ENCODE data around the gene SMIM41. TPM values are rescaled to one million over a fixed set of nuclear protein-coding genes. Genes with fewer than 3 reads are reported as not detected.

SMIM41 gene
- total RNA-seq, 1 donor from 2014 or later, result not detected

DNA sequence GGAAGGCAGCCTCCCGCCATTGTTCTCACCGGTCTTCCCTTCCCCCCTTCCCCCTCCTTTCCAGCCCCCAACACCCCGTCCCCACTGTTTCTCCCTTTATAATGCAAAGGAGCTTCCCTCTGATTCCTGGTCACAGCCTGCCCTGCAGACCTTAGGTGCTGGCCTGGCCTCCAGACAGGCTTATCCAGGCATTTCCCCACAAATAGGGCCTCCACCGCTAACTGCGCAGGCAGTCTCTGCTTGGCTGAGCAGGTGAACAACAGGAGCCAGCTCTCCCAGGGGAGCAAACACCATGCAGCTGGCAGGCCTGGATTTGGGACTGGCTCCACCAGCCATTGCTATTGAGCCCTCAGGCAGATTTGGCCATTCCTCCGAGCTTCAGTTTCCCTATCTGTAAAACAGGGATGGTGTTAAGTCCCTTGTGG lies 46.0 kb downstream of the SMIM41 start:
- no peak for DNase-seq (ENCODE audit: low read depth)
- no peak overlapping the region for H3K4me3 ChIP-seq (ENCODE audit: low read depth, low read length)
- TF ChIP-seq, protein P1, sequence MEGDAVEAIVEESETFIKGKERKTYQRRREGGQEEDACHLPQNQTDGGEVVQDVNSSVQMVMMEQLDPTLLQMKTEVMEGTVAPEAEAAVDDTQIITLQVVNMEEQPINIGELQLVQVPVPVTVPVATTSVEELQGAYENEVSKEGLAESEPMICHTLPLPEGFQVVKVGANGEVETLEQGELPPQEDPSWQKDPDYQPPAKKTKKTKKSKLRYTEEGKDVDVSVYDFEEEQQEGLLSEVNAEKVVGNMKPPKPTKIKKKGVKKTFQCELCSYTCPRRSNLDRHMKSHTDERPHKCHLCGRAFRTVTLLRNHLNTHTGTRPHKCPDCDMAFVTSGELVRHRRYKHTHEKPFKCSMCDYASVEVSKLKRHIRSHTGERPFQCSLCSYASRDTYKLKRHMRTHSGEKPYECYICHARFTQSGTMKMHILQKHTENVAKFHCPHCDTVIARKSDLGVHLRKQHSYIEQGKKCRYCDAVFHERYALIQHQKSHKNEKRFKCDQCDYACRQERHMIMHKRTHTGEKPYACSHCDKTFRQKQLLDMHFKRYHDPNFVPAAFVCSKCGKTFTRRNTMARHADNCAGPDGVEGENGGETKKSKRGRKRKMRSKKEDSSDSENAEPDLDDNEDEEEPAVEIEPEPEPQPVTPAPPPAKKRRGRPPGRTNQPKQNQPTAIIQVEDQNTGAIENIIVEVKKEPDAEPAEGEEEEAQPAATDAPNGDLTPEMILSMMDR (conservative IDR thresholded peaks at IDR 0.05; ENCODE audit: low read depth, low read length), result no peak

DNA sequence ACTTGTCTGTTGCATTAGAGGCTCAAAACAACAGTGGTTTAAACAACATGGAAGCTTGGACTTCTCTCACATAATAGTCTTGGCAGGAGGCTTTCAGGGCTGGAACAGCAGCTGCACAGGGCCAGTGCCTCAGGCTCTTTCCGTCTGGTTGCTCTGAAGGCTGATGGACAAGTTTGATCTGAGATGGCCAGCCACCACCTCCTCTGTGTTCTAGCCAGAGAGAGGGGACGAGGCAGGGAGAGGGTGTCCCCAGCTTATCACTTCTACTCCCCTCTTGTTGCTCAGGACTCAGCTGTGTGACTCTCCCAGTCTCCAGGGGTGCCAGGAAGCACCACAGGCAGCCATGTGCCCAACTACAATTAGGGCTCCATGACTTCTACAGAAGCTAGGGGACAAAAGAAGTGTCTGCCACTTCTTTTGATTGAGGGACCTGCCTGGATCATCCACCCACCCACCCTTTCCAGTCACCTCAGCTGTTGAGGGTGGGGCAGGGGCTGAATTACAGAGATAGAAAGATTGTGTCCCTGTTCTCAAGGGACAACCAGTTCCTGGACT lies 46.6 kb downstream of the SMIM41 start:
- no peak for DNase-seq (ENCODE audit: low read depth)
- no peak overlapping the region for H3K4me3 ChIP-seq (ENCODE audit: low read depth, low read length)
- TF ChIP-seq, protein P1 (conservative IDR thresholded peaks at IDR 0.05; ENCODE audit: low read depth, low read length), result no peak

DNA sequence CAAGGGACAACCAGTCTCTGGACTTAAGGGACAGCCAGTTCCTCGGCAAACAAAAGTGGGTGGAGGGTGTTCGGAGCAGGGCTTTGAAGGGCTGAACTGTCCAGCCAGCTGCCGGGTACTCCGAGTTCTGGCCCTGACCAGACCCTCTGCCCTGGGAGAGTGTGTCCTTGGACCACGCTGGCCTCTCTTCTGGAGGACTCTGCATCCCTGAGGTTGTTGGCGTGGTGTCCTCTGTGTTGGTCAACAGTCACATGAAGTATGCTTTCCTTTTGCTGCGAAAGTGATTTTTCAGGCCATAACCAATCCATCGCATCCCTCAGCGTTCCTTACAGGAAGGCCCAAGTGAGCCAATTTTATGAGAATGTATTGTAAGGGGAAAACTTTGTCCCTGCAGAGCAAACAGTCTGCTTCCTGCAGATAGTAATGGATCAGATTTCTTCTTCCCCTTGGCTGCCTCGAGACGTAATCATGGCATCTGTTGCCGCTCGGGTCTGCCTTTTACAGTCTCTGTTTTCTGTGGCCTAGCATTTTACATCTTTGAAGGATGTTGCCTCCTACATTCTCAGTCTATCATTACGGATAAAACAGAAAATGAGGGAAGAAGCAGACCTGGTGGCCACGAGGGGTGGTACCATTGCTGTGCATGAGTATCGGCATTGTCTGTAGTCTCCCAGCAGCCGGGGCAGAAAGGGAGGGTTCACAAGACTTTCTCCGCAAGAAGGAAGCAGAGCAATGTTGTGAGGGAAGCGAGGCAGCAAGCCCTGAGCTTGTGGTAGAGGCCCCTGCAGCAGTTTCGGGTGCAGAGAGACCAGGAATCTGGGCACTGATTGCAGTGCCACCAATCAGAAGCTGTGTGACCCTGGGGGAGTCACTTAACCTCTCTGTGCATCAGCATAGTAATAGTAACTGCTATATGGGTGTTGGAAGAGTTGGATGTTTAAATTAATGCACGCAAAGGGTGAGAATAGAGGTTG lies 47.4 kb downstream of the SMIM41 start:
- TF ChIP-seq, protein P1 (conservative IDR thresholded peaks at IDR 0.05; ENCODE audit: low read depth, low read length), result no peak
- no peak overlapping the region for H3K4me3 ChIP-seq (ENCODE audit: low read depth, low read length)
- no peak for DNase-seq (ENCODE audit: low read depth)

DNA sequence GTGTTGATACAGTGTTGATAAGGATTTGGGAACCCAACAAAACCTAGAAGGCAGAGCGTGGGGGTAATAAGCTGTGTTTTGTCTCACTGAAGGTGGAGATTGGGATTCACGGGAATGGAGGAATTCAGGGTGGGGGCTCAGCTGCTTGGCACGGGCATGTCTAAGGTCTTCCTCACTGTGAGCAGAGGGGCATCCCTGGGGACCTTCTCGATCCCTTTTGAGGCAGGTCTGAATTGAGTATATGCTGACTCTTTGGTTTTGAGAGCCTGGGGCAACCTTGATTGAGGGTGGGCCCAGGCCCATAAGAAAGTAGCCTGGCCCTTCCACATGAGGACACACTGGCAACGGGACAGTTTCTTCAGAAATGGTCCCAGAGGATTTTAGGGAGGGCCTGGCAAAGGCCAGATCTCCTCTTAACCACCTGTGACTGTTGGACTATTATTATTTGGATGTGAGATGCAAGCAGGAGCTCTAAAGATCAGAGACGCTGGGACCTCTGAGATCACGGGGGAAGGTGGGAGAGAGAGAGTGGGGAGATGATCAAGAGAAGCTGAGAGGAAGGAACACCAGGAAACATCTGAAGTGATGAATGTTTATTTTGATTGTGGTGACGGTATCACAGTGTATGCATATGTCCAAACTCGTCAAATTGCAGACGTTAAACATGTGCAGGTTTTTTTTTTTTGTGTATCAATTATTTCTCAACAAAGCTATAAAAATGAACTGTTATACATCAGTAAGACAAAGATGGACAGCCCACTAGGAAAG lies 48.4 kb downstream of the SMIM41 start:
- TF ChIP-seq, protein P1 (conservative IDR thresholded peaks at IDR 0.05; ENCODE audit: low read depth, low read length), result no peak
- no peak for DNase-seq (ENCODE audit: low read depth)

DNA sequence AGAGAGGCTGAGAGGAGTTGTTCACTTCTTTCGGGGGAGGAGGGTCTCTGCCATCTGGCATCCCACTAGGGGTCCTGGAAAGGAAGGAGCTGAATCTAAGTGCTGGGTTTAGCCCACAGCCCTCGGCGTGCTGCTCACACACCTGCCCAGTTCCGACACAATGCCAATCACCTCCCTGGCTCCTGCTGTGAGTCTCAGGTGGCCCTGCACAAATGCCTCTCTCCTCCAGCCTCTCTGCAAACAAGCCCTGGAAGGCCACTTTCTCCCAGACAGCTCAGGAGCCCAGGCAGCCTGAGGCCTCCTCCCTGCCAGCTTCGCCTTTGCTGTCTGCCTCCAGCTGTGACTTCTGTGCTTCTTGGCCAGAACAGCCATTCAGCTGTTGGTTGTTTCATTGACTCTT lies 51.2 kb downstream of the SMIM41 start:
- no peak overlapping the region for H3K4me3 ChIP-seq (ENCODE audit: low read depth, low read length)
- no peak for DNase-seq (ENCODE audit: low read depth)
- TF ChIP-seq, protein P1 (conservative IDR thresholded peaks at IDR 0.05; ENCODE audit: low read depth, low read length), result no peak

More for the DNA sequence above, 48.4 kb downstream of the SMIM41 start:
- H3K4me3 ChIP-seq (ENCODE audit: low read depth, low read length), result no peak overlapping the region

DNA sequence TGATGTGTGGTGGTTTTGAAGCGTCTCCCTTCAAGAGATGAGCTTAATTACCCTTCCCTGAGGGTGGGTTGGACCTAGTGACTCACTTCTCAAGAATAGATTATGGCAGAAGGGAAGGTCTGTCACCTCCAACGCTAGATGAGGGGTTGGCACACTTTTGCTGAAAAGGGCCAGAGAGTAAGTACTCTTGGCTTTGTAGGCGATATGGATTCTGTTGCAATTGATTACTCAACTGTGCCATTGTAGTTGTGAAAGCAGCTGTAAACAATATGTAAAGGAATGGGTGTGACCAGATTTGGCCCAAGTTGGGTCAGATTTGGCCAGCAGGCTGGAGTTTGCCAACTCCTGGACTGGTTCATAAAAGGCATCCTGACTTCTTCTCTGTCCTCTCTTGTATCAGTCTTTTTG lies 53.3 kb downstream of the SMIM41 start:
- TF ChIP-seq, protein P1 (conservative IDR thresholded peaks at IDR 0.05; ENCODE audit: low read depth, low read length), result no peak
- DNase-seq (ENCODE audit: low read depth), result no peak
- no peak overlapping the region for H3K4me3 ChIP-seq (ENCODE audit: low read depth, low read length)
